Activated T-cell treated with anti-CD3 and anti-CD28 coated beads, Interleukin-2, amount 50 U/mL, for 48 hours (primary cell): ENCODE measurements around the gene SLC4A9.

Source experiments
- DNase-seq, 2 experiments: peaks; one replicate each; pipeline ENCODE4 v3.0.0-alpha.2; 2020

The SLC4A9 gene, protein sequence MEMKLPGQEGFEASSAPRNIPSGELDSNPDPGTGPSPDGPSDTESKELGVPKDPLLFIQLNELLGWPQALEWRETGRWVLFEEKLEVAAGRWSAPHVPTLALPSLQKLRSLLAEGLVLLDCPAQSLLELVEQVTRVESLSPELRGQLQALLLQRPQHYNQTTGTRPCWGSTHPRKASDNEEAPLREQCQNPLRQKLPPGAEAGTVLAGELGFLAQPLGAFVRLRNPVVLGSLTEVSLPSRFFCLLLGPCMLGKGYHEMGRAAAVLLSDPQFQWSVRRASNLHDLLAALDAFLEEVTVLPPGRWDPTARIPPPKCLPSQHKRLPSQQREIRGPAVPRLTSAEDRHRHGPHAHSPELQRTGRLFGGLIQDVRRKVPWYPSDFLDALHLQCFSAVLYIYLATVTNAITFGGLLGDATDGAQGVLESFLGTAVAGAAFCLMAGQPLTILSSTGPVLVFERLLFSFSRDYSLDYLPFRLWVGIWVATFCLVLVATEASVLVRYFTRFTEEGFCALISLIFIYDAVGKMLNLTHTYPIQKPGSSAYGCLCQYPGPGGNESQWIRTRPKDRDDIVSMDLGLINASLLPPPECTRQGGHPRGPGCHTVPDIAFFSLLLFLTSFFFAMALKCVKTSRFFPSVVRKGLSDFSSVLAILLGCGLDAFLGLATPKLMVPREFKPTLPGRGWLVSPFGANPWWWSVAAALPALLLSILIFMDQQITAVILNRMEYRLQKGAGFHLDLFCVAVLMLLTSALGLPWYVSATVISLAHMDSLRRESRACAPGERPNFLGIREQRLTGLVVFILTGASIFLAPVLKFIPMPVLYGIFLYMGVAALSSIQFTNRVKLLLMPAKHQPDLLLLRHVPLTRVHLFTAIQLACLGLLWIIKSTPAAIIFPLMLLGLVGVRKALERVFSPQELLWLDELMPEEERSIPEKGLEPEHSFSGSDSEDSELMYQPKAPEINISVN

GRCh38 chr5:140360101-140360500 lies at the start of gene SLC4A9:
SLC4A9 (plus strand) TSS chr5:140360194; CDS start chr5:140360237, 43 bp downstream.
- no peak for DNase-seq

- DNase-seq = no peak
These were observed 49.6 kb upstream of the SLC4A9 start for GRCh38 chr5:140310434-140310833.

DNA sequence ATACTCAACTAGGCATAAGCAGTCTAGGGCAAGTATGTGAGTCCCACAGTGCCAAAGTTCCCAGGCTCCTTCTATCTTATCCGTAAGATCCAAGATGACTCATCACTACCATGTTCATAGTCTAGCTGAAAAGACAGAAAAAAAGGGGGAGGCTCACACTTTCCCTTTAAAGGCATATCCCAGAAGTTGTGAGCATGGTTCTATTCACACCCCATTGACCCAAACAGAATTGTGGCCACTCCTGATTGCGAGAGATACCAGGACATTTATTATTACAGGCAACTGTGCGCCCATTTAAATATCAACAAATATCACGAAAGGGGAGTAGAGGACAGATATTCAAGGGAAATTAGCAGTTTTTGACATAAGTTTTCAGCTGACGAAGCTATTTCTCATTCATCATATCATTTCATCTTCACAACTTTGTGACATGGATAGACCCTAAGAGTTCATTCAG lies 49.0 kb upstream of the SLC4A9 start:
- DNase-seq = no peak

DNA sequence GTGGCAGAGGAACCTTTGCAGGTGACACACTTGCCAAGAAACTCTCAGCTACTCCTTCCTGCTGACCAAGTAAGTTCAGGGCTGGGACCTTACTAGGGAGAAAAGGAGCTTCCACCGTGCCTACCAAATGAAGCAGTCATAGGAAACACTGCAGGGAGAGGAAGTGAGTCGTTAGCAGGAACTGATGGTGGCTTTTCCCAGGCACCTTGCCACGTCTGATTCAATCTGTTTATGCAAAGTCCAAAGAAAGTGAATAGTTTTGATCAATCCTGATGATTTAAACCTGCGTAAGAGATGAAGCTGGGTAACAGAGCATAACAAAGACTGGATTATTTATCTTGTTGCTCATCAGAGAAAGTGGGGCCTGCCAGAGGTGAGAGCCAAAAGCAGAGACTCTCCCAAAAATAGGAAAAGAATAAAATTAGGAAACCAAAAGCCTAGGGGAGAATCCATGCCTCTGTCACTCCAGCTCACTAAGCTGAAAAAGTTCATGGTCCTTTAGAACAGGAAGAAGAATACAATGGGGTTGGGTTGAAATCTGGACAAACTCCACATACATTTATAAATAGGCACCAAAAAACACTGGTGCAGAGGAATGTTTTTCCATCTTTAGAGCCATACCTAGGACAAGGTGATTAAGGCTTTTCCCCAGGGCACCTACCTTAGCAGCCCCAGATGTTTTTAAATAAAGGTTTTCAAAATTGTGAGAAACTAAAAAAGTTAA lies 47.8 kb upstream of the SLC4A9 start:
- no peak for DNase-seq

- DNase-seq = no peak
These were observed 47.2 kb upstream of the SLC4A9 start for GRCh38 chr5:140312791-140313189.

GRCh38 chr5:140317859-140318258 lies 42.1 kb upstream of the SLC4A9 start:
- DNase-seq = no peak

DNA sequence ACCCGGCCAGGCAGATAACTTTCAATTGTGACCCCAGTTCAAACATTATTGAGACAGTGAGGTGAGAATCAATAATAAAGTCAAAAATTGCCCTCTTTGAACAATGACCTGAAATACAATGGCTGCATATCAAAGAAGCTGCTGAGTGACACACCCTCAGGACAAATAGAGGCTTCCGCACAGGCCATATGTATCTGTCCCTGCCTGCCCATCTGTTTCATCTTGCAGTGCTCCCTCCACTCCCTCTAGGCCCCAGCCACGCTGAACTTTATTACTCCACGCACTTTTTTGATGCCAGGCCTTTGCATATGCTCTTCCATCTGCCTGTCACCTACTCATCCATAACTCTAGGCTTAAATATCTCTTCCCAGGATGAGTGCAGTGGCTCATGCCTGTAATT lies 41.2 kb upstream of the SLC4A9 start:
- DNase-seq = no peak

DNA sequence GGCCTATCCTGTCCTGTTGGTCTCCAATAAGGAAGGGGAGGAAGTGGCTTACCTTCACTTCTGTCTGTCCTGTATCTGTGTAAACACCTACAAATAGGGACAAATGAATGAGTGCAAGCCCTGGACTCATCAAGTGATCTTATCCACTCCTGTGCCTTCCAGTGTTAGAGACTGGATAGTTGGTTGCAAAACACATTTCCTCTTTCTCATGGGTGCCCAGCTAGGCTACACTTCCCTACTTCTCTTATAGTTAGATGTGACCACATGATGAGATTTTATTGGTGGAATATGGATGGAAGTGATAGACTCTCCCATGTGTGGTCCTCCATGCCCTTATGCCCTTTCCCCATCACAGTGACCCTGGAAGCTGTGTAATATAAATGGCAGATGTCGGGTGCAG lies 40.2 kb upstream of the SLC4A9 start:
- DNase-seq = no peak

DNA sequence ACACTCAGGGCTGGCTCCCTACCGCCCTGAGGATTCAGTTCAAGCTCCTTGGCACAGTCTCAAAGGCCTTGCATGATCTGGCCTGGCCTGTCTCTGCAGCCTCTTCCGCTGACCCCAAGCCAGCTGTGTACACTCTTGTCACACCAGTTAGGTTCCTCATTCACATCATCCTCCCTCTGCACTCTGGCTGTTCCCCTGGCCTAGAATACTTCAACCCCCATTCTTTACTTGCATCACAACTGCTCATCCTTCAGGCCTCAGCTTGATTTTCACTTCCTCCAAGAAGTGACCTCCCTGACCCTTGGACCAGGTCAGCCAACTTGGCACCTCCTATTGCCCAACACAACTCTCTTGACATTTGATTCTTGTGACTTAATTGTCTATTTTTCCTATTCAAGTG lies 38.2 kb upstream of the SLC4A9 start:
- DNase-seq = no peak

GRCh38 chr5:140322751-140323731 lies 37.0 kb upstream of the SLC4A9 start:
- DNase-seq = no peak

GRCh38 chr5:140324041-140324600 lies 35.9 kb upstream of the SLC4A9 start:
- no peak for DNase-seq

GRCh38 chr5:140324617-140325241 lies 35.3 kb upstream of the SLC4A9 start:
- no peak for DNase-seq

- DNase-seq = no peak
These were observed 34.5 kb upstream of the SLC4A9 start for GRCh38 chr5:140325486-140325885.

DNA sequence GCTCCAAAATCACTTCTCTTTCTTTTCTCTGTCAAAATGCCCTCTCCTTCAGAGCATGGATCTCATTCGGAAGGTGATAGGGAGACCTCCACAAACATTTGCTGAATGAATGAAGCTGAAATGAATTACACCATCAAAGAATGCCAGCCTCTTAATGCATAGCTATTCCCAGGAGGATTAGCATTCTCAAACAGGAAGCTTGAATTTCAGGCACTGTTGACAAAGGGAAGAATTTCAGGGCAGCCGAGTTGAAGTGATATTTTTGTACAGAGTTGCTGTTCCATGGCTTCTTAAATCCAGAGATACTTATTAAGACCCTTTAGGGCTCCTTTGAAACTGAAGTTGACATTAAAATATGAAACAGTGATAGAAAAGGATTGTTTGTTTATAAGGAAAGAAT lies 32.4 kb upstream of the SLC4A9 start:
- no peak for DNase-seq

DNA sequence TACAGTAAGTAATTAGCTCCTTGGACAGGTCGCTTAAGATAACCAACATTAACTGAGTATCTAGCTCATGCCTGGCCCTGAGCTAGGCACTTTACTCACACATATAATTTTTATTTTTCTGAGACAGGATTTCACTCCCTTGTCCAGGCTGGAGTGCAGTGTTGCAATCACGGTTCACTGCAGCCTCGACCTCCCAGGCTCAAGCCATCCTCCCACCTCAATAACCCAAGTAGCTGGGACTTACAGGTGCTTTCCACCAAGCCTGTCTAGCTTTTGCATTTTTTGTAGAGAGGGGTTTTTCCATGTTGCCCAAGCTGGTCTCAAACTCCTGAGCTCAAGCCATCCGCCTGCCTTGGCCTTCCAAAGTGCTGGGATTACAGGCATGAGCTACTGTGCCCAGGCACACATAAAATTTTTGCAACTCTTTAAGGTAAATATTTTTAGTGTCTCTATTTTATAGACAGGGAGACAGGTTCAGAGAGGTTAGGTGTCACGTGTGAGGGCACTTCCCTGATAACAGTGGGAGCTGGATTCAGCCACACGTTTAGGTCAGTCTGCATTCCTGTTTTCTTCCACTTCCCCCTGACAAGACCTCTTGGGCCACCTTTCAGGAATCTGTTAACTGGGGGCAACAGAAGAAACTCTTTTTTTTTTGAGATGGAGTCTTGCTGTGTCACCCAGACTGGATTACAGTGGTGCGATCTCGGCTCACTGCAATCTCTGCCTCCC lies 31.8 kb upstream of the SLC4A9 start:
- DNase-seq = no peak

DNA sequence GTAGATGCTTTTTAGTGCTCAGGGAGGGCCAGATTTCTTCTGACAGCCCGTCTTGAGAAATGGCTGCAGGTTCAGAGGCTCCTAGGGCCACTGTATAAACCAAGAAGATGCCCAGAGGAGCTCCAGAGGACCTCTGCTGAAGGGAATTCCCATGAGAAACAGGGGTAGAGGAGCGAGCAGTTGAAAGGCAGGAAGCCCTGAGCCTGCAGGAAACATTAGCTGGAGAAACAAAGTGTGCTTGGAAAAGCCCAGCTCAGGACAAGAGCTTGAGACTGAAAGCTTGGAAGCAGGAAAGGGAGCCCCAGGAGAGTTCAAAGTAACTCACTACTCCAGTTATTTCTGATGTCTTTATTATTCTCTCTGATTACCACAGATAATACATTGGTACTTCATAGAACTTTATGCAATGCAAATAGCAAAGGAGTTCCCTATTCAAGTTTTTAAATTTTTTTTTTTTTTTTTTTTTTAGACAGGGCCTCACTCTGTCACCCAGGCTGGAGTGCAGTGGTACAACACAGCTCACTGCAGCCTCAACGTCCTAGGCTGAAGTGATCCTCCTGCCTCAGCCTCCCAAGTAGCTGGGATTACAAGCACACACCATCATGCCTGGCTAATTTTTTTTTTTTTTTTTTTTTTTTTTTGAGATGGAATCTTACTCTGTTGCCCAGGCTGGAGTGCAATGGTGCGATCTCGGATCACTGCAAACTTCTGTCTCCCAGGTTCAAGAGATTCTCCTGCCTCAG lies 30.1 kb upstream of the SLC4A9 start:
- DNase-seq = no peak

- DNase-seq = no peak
These were observed 28.4 kb upstream of the SLC4A9 start for GRCh38 chr5:140331638-140332037.

GRCh38 chr5:140336388-140336787 lies 23.6 kb upstream of the SLC4A9 start:
- no peak for DNase-seq

DNA sequence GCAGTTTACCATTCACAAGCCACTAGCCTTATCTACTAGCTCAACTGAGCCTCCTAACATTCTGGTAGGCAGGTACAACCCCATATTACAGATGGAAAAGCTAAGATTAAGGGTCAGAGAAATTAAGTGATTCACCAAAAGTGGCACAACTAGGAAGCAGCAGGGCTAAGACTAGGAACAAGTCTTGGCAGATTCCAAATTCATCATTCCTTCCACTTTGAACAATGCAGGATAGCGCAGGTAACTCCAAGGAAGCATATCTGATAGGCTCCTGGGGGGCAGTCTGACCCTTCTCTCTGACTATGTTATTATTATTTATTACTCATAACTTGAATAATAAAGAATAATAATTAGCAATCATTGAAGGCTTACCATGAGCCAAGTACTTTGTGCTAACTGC lies 22.1 kb upstream of the SLC4A9 start:
- DNase-seq = no peak

GRCh38 chr5:140338336-140338735 lies 21.7 kb upstream of the SLC4A9 start:
- DNase-seq = no peak
